ENCODE measurements around the gene SYT9. TPM values are rescaled to one million over a fixed set of nuclear protein-coding genes. Genes with fewer than 3 reads are reported as not detected.

SYT9 gene
- total and polyA plus RNA-seq, 2 of the 8 experiments (the other 6 are each of a cell fraction or from before 2014, with no cell fraction given), result 1.5 to 2.9 TPM

GRCh38 chr11:7376386-7376785 is 124.7 kb downstream of the SYT9 start (continued):
- TF ChIP-seq TBP (IDR thresholded peaks at IDR 0.05; ENCODE audit: low read depth, low read length) (no peak), POU5F1 (IDR thresholded peaks at IDR 0.05; ENCODE audit: low read depth, low read length) (no peak), SP4 (IDR thresholded peaks at IDR 0.05; ENCODE audit: low read length) (no peak), GTF2F1 (IDR thresholded peaks at IDR 0.05; ENCODE audit: borderline replicate concordance, low read depth, low read length) (no peak), SIX5 (IDR thresholded peaks at IDR 0.05; ENCODE audit: low read depth, low read length) (no peak), SUZ12 (IDR thresholded peaks at IDR 0.05; ENCODE audit: low read length) (no peak)

Measured in H1 (cell line).